ENCODE measurements around the gene GH1.
"Not testable (repeated sequence)": the region's sequence is repeated elsewhere in the genome, so short reads cannot be mapped to it uniquely, and the experiment has no call there.

The GH1 gene

GRCh38 chr17:63901971-63902370 lies 16.7 kb downstream of the GH1 start:
- H3K36me3 ChIP-seq (ENCODE audit: control insufficient read depth in 4 of 4, insufficient read depth in 4 of 4, low read length in 3 of 4); H3K27ac ChIP-seq (ENCODE audit: insufficient read depth in 1 of 2, low read depth in 1 of 2, low read length in 2 of 2, poor library complexity in 1 of 2, severe bottlenecking in 2 of 2); H3K4me3 ChIP-seq (ENCODE audit: control insufficient read depth in 1 of 7, extremely low read depth in 1 of 7, insufficient read depth in 4 of 7, low read depth in 2 of 7, low read length in 6 of 7); DNase-seq; H3K9me3 ChIP-seq (ENCODE audit: control extremely low read depth in 1 of 5, control insufficient read depth in 4 of 5, insufficient read depth in 2 of 5, low read depth in 1 of 5, low read length in 4 of 5); H3K27me3 ChIP-seq (replicated peaks in 2 of 5; ENCODE audit: control insufficient read depth in 4 of 5, insufficient read depth in 5 of 5, low read length in 4 of 5); H3K4me1 ChIP-seq (ENCODE audit: control extremely low read depth in 1 of 4, control insufficient read depth in 4 of 4, insufficient read depth in 4 of 4, low read length in 3 of 4): not testable (repeated sequence)
- WGBS (ENCODE audit: insufficient coverage): 89% methylated on average over 2 of the region's 2 CpGs
- ChIA-PET CTCF (interaction anchor here (1.0 to 5.0 kb wide), 9 partner anchors 11 to 123 kb away, joined by 3 to 32 read pairs (median 7); partner anchors contain the start of gene GH1), POLR2A (interaction anchor here (0.6 kb wide), 1 partner anchor 127 kb away, joined by 3 read pairs; no protein-coding TSS in a partner anchor)

GRCh38 chr17:63898899-63899798 lies 19.5 kb downstream of the GH1 start:
- H3K9me3 ChIP-seq (ENCODE audit: control extremely low read depth in 1 of 5, control insufficient read depth in 4 of 5, insufficient read depth in 2 of 5, low read depth in 1 of 5, low read length in 4 of 5); H3K27ac ChIP-seq (ENCODE audit: insufficient read depth in 1 of 2, low read depth in 1 of 2, low read length in 2 of 2, poor library complexity in 1 of 2, severe bottlenecking in 2 of 2); POLR2A ChIA-PET; H3K4me3 ChIP-seq (ENCODE audit: control insufficient read depth in 1 of 7, extremely low read depth in 1 of 7, insufficient read depth in 4 of 7, low read depth in 2 of 7, low read length in 6 of 7); H3K36me3 ChIP-seq (ENCODE audit: control insufficient read depth in 4 of 4, insufficient read depth in 4 of 4, low read length in 3 of 4); H3K4me1 ChIP-seq (ENCODE audit: control extremely low read depth in 1 of 4, control insufficient read depth in 4 of 4, insufficient read depth in 4 of 4, low read length in 3 of 4); H3K27me3 ChIP-seq (replicated peaks in 2 of 5; ENCODE audit: control insufficient read depth in 4 of 5, insufficient read depth in 5 of 5, low read length in 4 of 5); DNase-seq: not testable (repeated sequence)
- CTCF ChIA-PET: interaction anchor here (2.5 kb wide), 1 partner anchor 13 kb away, joined by 7 read pairs; the partner anchor contains the start of gene CSHL1
- WGBS (ENCODE audit: insufficient coverage): 97% methylated on average over 5 of the region's 6 CpGs

DNA sequence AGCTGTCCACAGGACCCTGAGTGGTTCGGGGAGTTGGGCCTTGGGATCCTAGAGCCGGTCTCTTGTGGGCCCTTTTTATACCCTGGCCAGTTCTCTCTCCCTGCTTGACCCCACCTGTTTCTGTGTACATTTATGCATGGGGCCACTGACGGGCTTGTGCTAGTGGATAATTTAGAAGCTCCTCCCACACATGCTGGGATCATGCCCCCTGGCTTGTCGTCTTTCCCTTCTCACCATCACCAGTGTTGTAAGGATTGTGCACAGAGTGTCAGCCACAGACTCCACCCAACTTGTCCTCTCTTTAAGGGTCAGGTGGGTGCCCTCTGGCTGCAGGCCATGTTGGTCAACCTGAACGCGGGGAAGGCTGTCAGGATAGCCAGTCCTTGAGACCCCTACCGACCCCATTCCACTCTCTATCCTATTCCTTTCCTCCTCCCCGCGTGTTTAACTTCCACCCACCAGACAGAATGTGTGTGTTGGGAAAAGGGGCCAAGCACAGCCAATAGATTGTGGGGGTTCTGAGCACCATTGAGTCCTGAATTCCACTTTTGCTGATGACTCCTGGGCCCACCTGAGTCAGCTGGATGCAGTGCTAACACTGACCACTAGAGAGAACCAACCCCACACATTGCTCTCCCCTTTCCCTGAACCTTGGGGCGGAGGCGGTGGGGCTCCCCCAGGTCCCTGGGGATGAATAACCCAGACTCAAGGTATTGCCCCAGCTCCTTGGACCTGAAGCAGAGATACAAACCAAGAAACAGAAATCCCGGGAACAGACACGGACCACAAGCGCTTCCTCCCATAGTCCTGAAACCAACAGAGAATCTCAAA lies 21.9 kb downstream of the GH1 start, which contains the start of gene CSH1:
TSS of gene CSH1 (minus strand) at position 51 of the 831 bp plus-strand sequence. CDS start 63 bp downstream, outside the sequence.
- H3K4me1 ChIP-seq (ENCODE audit: control extremely low read depth in 1 of 4, control insufficient read depth in 4 of 4, insufficient read depth in 4 of 4, low read length in 3 of 4); H3K4me3 ChIP-seq (ENCODE audit: control insufficient read depth in 1 of 7, extremely low read depth in 1 of 7, insufficient read depth in 4 of 7, low read depth in 2 of 7, low read length in 6 of 7); H3K27me3 ChIP-seq (replicated peaks in 2 of 5; ENCODE audit: control insufficient read depth in 4 of 5, insufficient read depth in 5 of 5, low read length in 4 of 5); DNase-seq; POLR2A ChIA-PET; H3K36me3 ChIP-seq (ENCODE audit: control insufficient read depth in 4 of 4, insufficient read depth in 4 of 4, low read length in 3 of 4); H3K9me3 ChIP-seq (ENCODE audit: control extremely low read depth in 1 of 5, control insufficient read depth in 4 of 5, insufficient read depth in 2 of 5, low read depth in 1 of 5, low read length in 4 of 5); H3K27ac ChIP-seq (ENCODE audit: insufficient read depth in 1 of 2, low read depth in 1 of 2, low read length in 2 of 2, poor library complexity in 1 of 2, severe bottlenecking in 2 of 2): not testable (repeated sequence)
- CTCF ChIA-PET: interaction anchor here (2.5 kb wide), 1 partner anchor 15 kb away, joined by 7 read pairs; the partner anchor contains the start of gene CSHL1
- no CpG with 5 or more reads among the region's 14 CpGs for WGBS (ENCODE audit: insufficient coverage)

DNA sequence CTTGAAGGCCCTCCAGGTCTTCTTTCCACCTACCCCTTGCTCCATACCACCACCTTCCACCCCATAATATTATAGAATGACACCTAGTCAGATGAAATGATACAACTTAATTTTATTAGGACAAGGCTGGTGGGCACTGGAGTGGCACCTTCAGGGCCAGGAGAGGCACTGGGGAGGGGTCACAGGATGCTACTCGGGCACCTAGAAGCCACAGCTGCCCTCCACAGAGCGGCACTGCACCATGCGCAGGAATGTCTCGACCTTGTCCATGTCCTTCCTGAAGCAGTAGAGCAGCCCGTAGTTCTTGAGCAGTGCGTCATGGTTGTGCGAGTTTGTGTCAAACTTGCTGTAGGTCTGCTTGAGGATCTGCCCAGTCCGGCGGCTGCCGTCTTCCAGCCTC lies 23.8 kb downstream of the GH1 start:
- H3K4me3 ChIP-seq (ENCODE audit: control insufficient read depth in 1 of 7, extremely low read depth in 1 of 7, insufficient read depth in 4 of 7, low read depth in 2 of 7, low read length in 6 of 7); H3K27me3 ChIP-seq (replicated peaks in 2 of 5; ENCODE audit: control insufficient read depth in 4 of 5, insufficient read depth in 5 of 5, low read length in 4 of 5); H3K9me3 ChIP-seq (ENCODE audit: control extremely low read depth in 1 of 5, control insufficient read depth in 4 of 5, insufficient read depth in 2 of 5, low read depth in 1 of 5, low read length in 4 of 5); H3K4me1 ChIP-seq (ENCODE audit: control extremely low read depth in 1 of 4, control insufficient read depth in 4 of 4, insufficient read depth in 4 of 4, low read length in 3 of 4); DNase-seq; CTCF ChIA-PET; POLR2A ChIA-PET; H3K27ac ChIP-seq (ENCODE audit: insufficient read depth in 1 of 2, low read depth in 1 of 2, low read length in 2 of 2, poor library complexity in 1 of 2, severe bottlenecking in 2 of 2); H3K36me3 ChIP-seq (ENCODE audit: control insufficient read depth in 4 of 4, insufficient read depth in 4 of 4, low read length in 3 of 4): not testable (repeated sequence)
- WGBS (ENCODE audit: insufficient coverage): no CpG with 5 or more reads among the region's 10 CpGs

GRCh38 chr17:63894021-63894420 lies 24.6 kb downstream of the GH1 start:
- H3K4me3 ChIP-seq (ENCODE audit: control insufficient read depth in 1 of 7, extremely low read depth in 1 of 7, insufficient read depth in 4 of 7, low read depth in 2 of 7, low read length in 6 of 7); H3K27me3 ChIP-seq (replicated peaks in 2 of 5; ENCODE audit: control insufficient read depth in 4 of 5, insufficient read depth in 5 of 5, low read length in 4 of 5); DNase-seq; POLR2A ChIA-PET; H3K9me3 ChIP-seq (ENCODE audit: control extremely low read depth in 1 of 5, control insufficient read depth in 4 of 5, insufficient read depth in 2 of 5, low read depth in 1 of 5, low read length in 4 of 5); H3K4me1 ChIP-seq (ENCODE audit: control extremely low read depth in 1 of 4, control insufficient read depth in 4 of 4, insufficient read depth in 4 of 4, low read length in 3 of 4); H3K27ac ChIP-seq (ENCODE audit: insufficient read depth in 1 of 2, low read depth in 1 of 2, low read length in 2 of 2, poor library complexity in 1 of 2, severe bottlenecking in 2 of 2); H3K36me3 ChIP-seq (ENCODE audit: control insufficient read depth in 4 of 4, insufficient read depth in 4 of 4, low read length in 3 of 4): not testable (repeated sequence)
- 90% methylated on average over 1 of the region's 3 CpGs for WGBS (ENCODE audit: insufficient coverage)
- CTCF ChIA-PET: interaction anchor here (2.4 kb wide), 1 partner anchor 11 kb away, joined by 8 read pairs; no protein-coding TSS in a partner anchor

GRCh38 chr17:63892316-63893037 lies 26.2 kb downstream of the GH1 start:
- H3K27me3 ChIP-seq (replicated peaks in 2 of 5; ENCODE audit: control insufficient read depth in 4 of 5, insufficient read depth in 5 of 5, low read length in 4 of 5); POLR2A ChIA-PET; H3K4me1 ChIP-seq (ENCODE audit: control extremely low read depth in 1 of 4, control insufficient read depth in 4 of 4, insufficient read depth in 4 of 4, low read length in 3 of 4); H3K4me3 ChIP-seq (ENCODE audit: control insufficient read depth in 1 of 7, extremely low read depth in 1 of 7, insufficient read depth in 4 of 7, low read depth in 2 of 7, low read length in 6 of 7); H3K9me3 ChIP-seq (ENCODE audit: control extremely low read depth in 1 of 5, control insufficient read depth in 4 of 5, insufficient read depth in 2 of 5, low read depth in 1 of 5, low read length in 4 of 5); H3K27ac ChIP-seq (ENCODE audit: insufficient read depth in 1 of 2, low read depth in 1 of 2, low read length in 2 of 2, poor library complexity in 1 of 2, severe bottlenecking in 2 of 2); H3K36me3 ChIP-seq (ENCODE audit: control insufficient read depth in 4 of 4, insufficient read depth in 4 of 4, low read length in 3 of 4): not testable (repeated sequence)
- WGBS (ENCODE audit: insufficient coverage): 75% methylated on average over 4 of the region's 11 CpGs
- peak; percentile 22 to 27 (median 24) for DNase-seq
- CTCF ChIA-PET: interaction anchor here (1.0 to 5.0 kb wide), 8 partner anchors 9 to 44 kb away, joined by 3 to 32 read pairs (median 5); partner anchors contain the start of gene GH2

All from common myeloid progenitor, CD34-positive (primary cell).